HG02610 (cell line): Measurements from ENCODE around the gene HLA-DPB1.

Experiments used
- ATAC-seq: cut with Tn5 transposase; IDR thresholded peaks from one replicate; pipeline ENCODE4 v1.9.1; 2021; ENCODE audit warnings: mild to moderate bottlenecking, moderate library complexity; ENCODE audit not compliant: unreplicated experiment

The HLA-DPB1 gene

GRCh38 chr6:33128318-33128717, 52.5 kb downstream of the HLA-DPB1 start:
- ATAC-seq = no peak

DNA sequence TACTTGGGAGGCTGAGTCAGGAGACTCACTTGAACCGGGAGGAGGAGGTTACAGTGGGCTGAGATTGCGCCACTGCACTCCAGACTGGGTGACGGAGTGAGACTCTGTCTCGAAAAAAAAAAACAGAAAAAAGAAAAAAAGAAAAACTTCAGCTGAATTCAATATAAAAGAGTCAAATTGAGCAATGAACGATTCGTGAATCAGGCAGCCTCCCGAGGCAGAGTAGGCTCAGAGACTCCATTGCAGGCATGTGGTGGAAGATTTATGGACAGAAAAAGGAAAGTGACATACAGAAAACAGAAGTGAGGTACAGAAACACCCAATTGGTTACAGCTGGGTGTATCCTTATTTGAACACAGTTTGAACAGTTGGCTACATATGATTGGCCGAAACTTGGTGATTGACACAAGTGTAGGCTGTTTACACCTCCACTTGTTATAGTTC, 56.3 kb downstream of the HLA-DPB1 start:
- ATAC-seq = no peak

DNA sequence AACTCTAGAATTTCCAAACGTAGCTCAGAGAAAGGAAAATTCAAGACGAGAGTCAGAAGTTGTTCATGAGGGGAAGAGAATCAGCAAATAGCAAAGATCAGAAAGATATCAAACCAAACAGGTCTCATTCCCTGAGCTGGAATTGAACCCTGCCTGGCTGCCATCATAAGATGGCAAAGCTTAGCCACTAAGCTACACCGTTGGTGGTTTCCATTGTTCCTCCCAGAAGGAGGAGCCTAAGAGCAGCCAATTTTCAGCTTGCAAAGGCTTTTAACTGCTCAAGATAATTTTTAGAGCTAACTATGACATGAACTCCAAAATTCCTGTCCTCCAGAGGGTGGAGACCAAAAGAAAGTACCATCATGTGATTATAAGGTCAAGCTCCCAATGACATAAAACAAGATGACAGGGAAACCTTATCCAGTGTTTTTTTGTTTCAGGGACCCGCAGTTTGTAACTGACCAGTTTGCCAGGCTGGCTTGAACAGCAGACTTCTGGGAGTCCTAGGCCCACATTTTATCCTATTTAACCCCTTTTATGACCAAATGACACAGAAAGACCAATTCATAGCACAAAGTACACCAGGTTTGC, 60.6 kb downstream of the HLA-DPB1 start:
- ATAC-seq = no peak
